GM12878 (cell line): ENCODE data around the gene LRRC59. TPM values are rescaled to one million over a fixed set of nuclear protein-coding genes. Genes with fewer than 3 reads are reported as not detected.

Experiments
- ATAC-seq: fragments of 200-7000 bp; cut with Tn5 transposase; 3 replicates; pipeline ENCODE4 v1.9.1; 2020; ENCODE audit warnings: mild to moderate bottlenecking, moderate library complexity
- BruUV-seq: library from RNA; stranded (reverse); fragments of 400-500 nt; replicated peaks from 2 replicates; lab custom pipeline; 2021; lab: Mats Ljungman, UMichigan
- CTCF ChIA-PET: fragments of 300-600 bp; sonication (Branson Sonifier 250); formaldehyde crosslinking; extraction: SDS; loops from one replicate; lab custom pipeline; 2021; ENCODE audit warnings: inconsistent platforms; lab: Yijun Ruan, JAX
- POLR2A ChIA-PET: fragments of 350-600 bp; formaldehyde crosslinking; extraction: SDS; loops from one replicate; lab custom pipeline; 2021; ENCODE audit warnings: inconsistent platforms; lab: Charles Lee
- RAD21 ChIA-PET: fragments of 300-600 bp; sonication (Branson Sonifier 250); formaldehyde crosslinking; loops from one replicate; lab custom pipeline; 2023; ENCODE audit warnings: antibody characterized with exemption; ENCODE audit not compliant: unreplicated experiment; lab: Charles Lee
- SMC1A ChIA-PET: fragments of 300-600 bp; sonication (Branson Sonifier 250); formaldehyde crosslinking; loops from one replicate; lab custom pipeline; 2023; ENCODE audit not compliant: unreplicated experiment, uncharacterized antibody; lab: Charles Lee
- DNase-seq: peaks from one replicate; pipeline ENCODE4 v3.0.0-alpha.2; 2011; ENCODE audit warnings: low read depth, low spot score
- FAIRE-seq: peaks from 3 replicates; lab custom pipeline; 2011; peaks lifted over from hg19 to GRCh38; lab: Jason Lieb, UNC
- H2AFZ ChIP-seq: 2 replicates; pipeline ENCODE4 v1.6.0; 2011; ENCODE audit warnings: low read depth, low read length, control low read depth; ENCODE audit not compliant: control insufficient read depth
- H3K27ac ChIP-seq: 2 replicates; pipeline ENCODE4 v1.5.1; 2011; ENCODE audit warnings: control low read depth; ENCODE audit not compliant: control insufficient read depth, insufficient read depth
- H3K27me3 ChIP-seq, 2 experiments: replicated peaks in 1 of 2; 2 replicates each; pipeline versions ENCODE4 v1.6.0 to v1.6.1; 2011; ENCODE audit warnings: low read length in 1 of 2; ENCODE audit not compliant: control insufficient read depth in 2 of 2, insufficient read depth in 2 of 2
- H3K36me3 ChIP-seq, 2 experiments: 2 replicates each; pipeline ENCODE4 v1.5.1; 2011; ENCODE audit warnings: low read length in 1 of 2; ENCODE audit not compliant: control insufficient read depth in 2 of 2, insufficient read depth in 2 of 2
- H3K4me1 ChIP-seq: 2 replicates; pipeline ENCODE4 v1.6.1; 2011; ENCODE audit warnings: mild to moderate bottlenecking, low read length, moderate library complexity, mixed read lengths; ENCODE audit not compliant: control insufficient read depth, insufficient read depth
- H3K4me2 ChIP-seq: 2 replicates; pipeline ENCODE4 v1.6.0; 2011; ENCODE audit warnings: control low read depth; ENCODE audit not compliant: control insufficient read depth, insufficient read depth
- H3K4me3 ChIP-seq: fragments of 200-600 bp; sonication (generic); 2 replicates; pipeline ENCODE4 v1.5.1; 2016
- H3K79me2 ChIP-seq: 2 replicates; pipeline ENCODE4 v1.6.0; 2011; ENCODE audit warnings: low read length; ENCODE audit not compliant: control insufficient read depth, insufficient read depth
- H3K9ac ChIP-seq: 2 replicates; pipeline ENCODE4 v1.8.0; 2011; ENCODE audit warnings: low read length, control low read depth, mixed read lengths; ENCODE audit not compliant: control insufficient read depth, insufficient read depth
- H3K9me3 ChIP-seq: replicated peaks from 3 replicates; pipeline ENCODE4 v1.5.1; 2011; ENCODE audit warnings: mild to moderate bottlenecking, low read length; ENCODE audit not compliant: control insufficient read depth, insufficient read depth
- H4K20me1 ChIP-seq: 2 replicates; pipeline ENCODE4 v1.6.0; 2011; ENCODE audit not compliant: control insufficient read depth, insufficient read depth
- CUX1 ChIP-seq: IDR thresholded peaks from 2 replicates; pipeline ENCODE4 v1.6.1; 2012; ENCODE audit warnings: improper control_type of control experiment, low read depth, low read length; ENCODE audit not compliant: insufficient replicate concordance
- DPF2 ChIP-seq: fragments of 450-650 bp; IDR thresholded peaks from 2 replicates; pipeline ENCODE4 v1.6.1; 2017; ENCODE audit warnings: mild to moderate bottlenecking
- IKZF1 ChIP-seq: fragments of 450-650 bp; conservative IDR thresholded peaks from 2 replicates; pipeline ENCODE4 v1.6.1; 2017; ENCODE audit warnings: antibody characterized with exemption, mild to moderate bottlenecking
- MLLT1 ChIP-seq: fragments of 450-650 bp; IDR thresholded peaks from 2 replicates; pipeline ENCODE4 v1.6.1; 2016; ENCODE audit warnings: mild to moderate bottlenecking
- NFIC ChIP-seq: IDR thresholded peaks from 2 replicates; pipeline ENCODE4 v1.6.1; 2012; ENCODE audit warnings: low read depth, mild to moderate bottlenecking, inconsistent platforms, low read length, moderate library complexity
- NFYB ChIP-seq: IDR thresholded peaks from 2 replicates; pipeline ENCODE4 v1.6.1; 2011; ENCODE audit warnings: low read depth, mild to moderate bottlenecking, low read length, improper control_type of control experiment, moderate library complexity; ENCODE audit not compliant: insufficient read depth
- PAX8 ChIP-seq: fragments of 450-650 bp; IDR thresholded peaks from 2 replicates; pipeline ENCODE4 v1.6.1; 2017; ENCODE audit warnings: mild to moderate bottlenecking, moderate library complexity
- PML ChIP-seq: IDR thresholded peaks from 2 replicates; pipeline ENCODE4 v1.6.1; 2012; ENCODE audit warnings: low read length, inconsistent platforms
- RFX5 ChIP-seq: IDR thresholded peaks from 2 replicates; pipeline ENCODE4 v1.6.1; 2011; ENCODE audit warnings: low read depth, low read length, improper control_type of control experiment
- YBX1 ChIP-seq: fragments of 450-650 bp; IDR thresholded peaks from 2 replicates; pipeline ENCODE4 v1.6.1; 2016; ENCODE audit warnings: antibody characterized with exemption
- YY1 ChIP-seq: IDR thresholded peaks from 2 replicates; pipeline ENCODE4 v1.6.1; 2011; ENCODE audit warnings: low read depth, mild to moderate bottlenecking, low read length
- ZNF384 ChIP-seq: IDR thresholded peaks from 2 replicates; pipeline ENCODE4 v1.6.1; 2012; ENCODE audit warnings: low read depth, mild to moderate bottlenecking, low read length, improper control_type of control experiment, borderline replicate concordance
- WGBS: methylation state at CpG from one replicate; pipeline ENCODE4 v1.1.6; 2016; ENCODE audit warnings: low lambda C conversion rate; ENCODE audit not compliant: insufficient replicate concordance, insufficient coverage; ENCODE audit errors: missing lambda C conversion rate; 5-methylcytosine and 5-hydroxymethylcytosine counted together
- in situ Hi-C: fragments of 300-500 bp; cut with MboI; formaldehyde crosslinking; loops from 9 replicates; pipeline ENCODE4 v1.14.3; 2018; ENCODE audit warnings: mixed read lengths
- intact Hi-C: fragments of 100-400 bp; cut with micrococcal nuclease; formaldehyde crosslinking; loops from one replicate; pipeline ENCODE4 v1.14.2; 2022; ENCODE audit not compliant: unreplicated experiment
- polyA plus RNA-seq, 11 experiments: library from polyadenylated mRNA; depleted of rRNA in 4 of 11; unstranded in 6 of 11; stranded (reverse) in 5 of 11; fragments of >200 nt; fragmentation: Nextera tagmentation in 4 of 11; fragmentation: Illumina TruSeq in 1 of 11; extraction: Ambion mirVana in 4 of 11; extraction: Trizol in 1 of 11; gene quantifications; 1 replicate in 1 of 11; 2 replicates in 10 of 11; pipeline versions ENCODE4 v1.2.1 to v1.2.3, GENCODE V29; 2011 to 2016; ENCODE audit warnings: inconsistent platforms in 2 of 11, missing spikeins in 2 of 11, low read depth in 1 of 11
- total RNA-seq, 4 experiments: library from RNA; depleted of rRNA in 3 of 4; stranded (reverse); fragments of >200 nt in 3 of 4; fragmentation: Illumina TruSeq in 1 of 4; extraction: Trizol in 1 of 4; gene quantifications; 2 replicates each; pipeline versions ENCODE4 v1.2.1 to v1.2.3, GENCODE V29; 2013 to 2021
- TF ChIP-seq, protein P1 (sequence below): IDR thresholded peaks from 2 replicates; pipeline ENCODE4 v1.6.1; 2012; ENCODE audit warnings: low read depth, low read length, improper control_type of control experiment
- TF ChIP-seq, protein P2 (sequence below): fragments of 450-650 bp; IDR thresholded peaks from 2 replicates; pipeline ENCODE4 v1.6.1; 2018; ENCODE audit warnings: borderline replicate concordance, mild to moderate bottlenecking; ENCODE audit not compliant: partially characterized antibody

The LRRC59 gene
- total and polyA plus RNA-seq, 10 of the 15 experiments (the other 5 are each of a cell fraction or from before 2014, with no cell fraction given): 8.8 to 82.2 (median 63.0) TPM

- WGBS: 90% methylated on average over 21 of the region's 21 CpGs
- Histone ChIP-seq H3K36me3 (peaks cover 3 to 30% of the 10 kb centered on the region in 2 experiments; a peak in 3 of 4 replicates), H3K4me3 (no peak overlapping the region), H3K9me3 (no peaks in the 10 kb centered on the region), H3K4me1 (no peaks in the 10 kb centered on the region; the same call in 1 of the 2 replicates), H3K4me2 (no peak overlapping the region), H4K20me1 (no peaks in the 10 kb centered on the region), H3K27ac (no peak overlapping the region), H3K9ac (no peak overlapping the region), H3K79me2 (no peaks in the 10 kb centered on the region), H2AFZ (no peak overlapping the region), H3K27me3 (no peaks in the 10 kb centered on the region)
- DNase-seq: no peak
- in situ Hi-C loops: no loop called here
- ChIA-PET SMC1A (interaction anchor here (1.2 to 1.6 kb wide), 2 partner anchors 9 to 91 kb away, joined by 3 read pairs; no protein-coding TSS in a partner anchor), CTCF (interaction anchor here (8.0 kb wide), 1 partner anchor 9 kb away, joined by 68 read pairs; no protein-coding TSS in a partner anchor), RAD21 (no interaction called here), POLR2A (interaction anchor here (0.8 kb wide), 1 partner anchor 9 kb away, joined by 3 read pairs; no protein-coding TSS in a partner anchor)
- ATAC-seq: no peak
- intact Hi-C loops: no loop called here
- BruUV-seq: no TSS peak
- no peak for FAIRE-seq
- TF ChIP-seq MLLT1 (no peak), IKZF1 (no peak), RFX5 (no peak), YY1 (no peak), NFIC (no peak), DPF2 (no peak), NFYB (no peak), CUX1 (no peak), PML (no peak), PAX8 (no peak), ZNF384 (no peak), YBX1 (no peak)
- TF ChIP-seq, protein P1, sequence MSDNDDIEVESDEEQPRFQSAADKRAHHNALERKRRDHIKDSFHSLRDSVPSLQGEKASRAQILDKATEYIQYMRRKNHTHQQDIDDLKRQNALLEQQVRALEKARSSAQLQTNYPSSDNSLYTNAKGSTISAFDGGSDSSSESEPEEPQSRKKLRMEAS: no peak
- TF ChIP-seq, protein P2, sequence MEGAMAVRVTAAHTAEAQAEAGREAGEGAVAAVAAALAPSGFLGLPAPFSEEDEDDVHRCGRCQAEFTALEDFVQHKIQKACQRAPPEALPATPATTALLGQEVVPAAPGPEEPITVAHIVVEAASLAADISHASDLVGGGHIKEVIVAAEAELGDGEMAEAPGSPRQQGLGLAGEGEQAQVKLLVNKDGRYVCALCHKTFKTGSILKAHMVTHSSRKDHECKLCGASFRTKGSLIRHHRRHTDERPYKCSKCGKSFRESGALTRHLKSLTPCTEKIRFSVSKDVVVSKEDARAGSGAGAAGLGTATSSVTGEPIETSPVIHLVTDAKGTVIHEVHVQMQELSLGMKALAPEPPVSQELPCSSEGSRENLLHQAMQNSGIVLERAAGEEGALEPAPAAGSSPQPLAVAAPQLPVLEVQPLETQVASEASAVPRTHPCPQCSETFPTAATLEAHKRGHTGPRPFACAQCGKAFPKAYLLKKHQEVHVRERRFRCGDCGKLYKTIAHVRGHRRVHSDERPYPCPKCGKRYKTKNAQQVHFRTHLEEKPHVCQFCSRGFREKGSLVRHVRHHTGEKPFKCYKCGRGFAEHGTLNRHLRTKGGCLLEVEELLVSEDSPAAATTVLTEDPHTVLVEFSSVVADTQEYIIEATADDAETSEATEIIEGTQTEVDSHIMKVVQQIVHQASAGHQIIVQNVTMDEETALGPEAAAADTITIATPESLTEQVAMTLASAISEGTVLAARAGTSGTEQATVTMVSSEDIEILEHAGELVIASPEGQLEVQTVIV: no peak
Observed at GRCh38 chr17:50352693-50353599, 44.4 kb downstream of the LRRC59 start.
